ENCODE data around the gene NCOA7.
"Not testable (repeated sequence)": the region's sequence is repeated elsewhere in the genome, so short reads cannot be mapped to it uniquely, and the experiment has no call there.

Gene NCOA7

GRCh38 chr6:125884634-125885371 lies 94.0 kb downstream of the NCOA7 start:
- DNase-seq, result no peak

- DNase-seq, result peak; percentile 58 to 60
These were observed 95.3 kb downstream of the NCOA7 start for GRCh38 chr6:125886021-125886420.

GRCh38 chr6:125886914-125887313 lies 96.2 kb downstream of the NCOA7 start:
- DNase-seq, result no peak

- no peak for DNase-seq
These were observed 96.6 kb downstream of the NCOA7 start for GRCh38 chr6:125887372-125887771.

GRCh38 chr6:125888989-125889656 lies 98.4 kb downstream of the NCOA7 start:
- DNase-seq, result peak; percentile 60 to 63

- DNase-seq, result no peak
These were observed 109.0 kb downstream of the NCOA7 start for GRCh38 chr6:125899726-125900182.

GRCh38 chr6:125904871-125905270 lies 114.1 kb downstream of the NCOA7 start:
- DNase-seq, result no peak

GRCh38 chr6:125906158-125906998 lies 115.6 kb downstream of the NCOA7 start:
- peak; percentile 41 to 59 for DNase-seq

- no peak for DNase-seq
These were observed 119.8 kb downstream of the NCOA7 start for GRCh38 chr6:125910527-125910926.

GRCh38 chr6:125911051-125911451 lies 120.3 kb downstream of the NCOA7 start:
- peak; percentile 76 to 81 for DNase-seq

- DNase-seq, result not testable (repeated sequence)
These were observed 121.7 kb downstream of the NCOA7 start for GRCh38 chr6:125912430-125912829.

- no peak for DNase-seq
These were observed 122.4 kb downstream of the NCOA7 start for GRCh38 chr6:125913145-125913544.

GRCh38 chr6:125913864-125914351 lies 123.1 kb downstream of the NCOA7 start:
- DNase-seq, result no peak

GRCh38 chr6:125918230-125918629 lies 127.5 kb downstream of the NCOA7 start:
- no peak for DNase-seq

GRCh38 chr6:125918681-125919566 lies 128.2 kb downstream of the NCOA7 start:
- DNase-seq, result peak; percentile 99

GRCh38 chr6:125919618-125920017 lies 128.9 kb downstream of the NCOA7 start:
- DNase-seq, result no peak

GRCh38 chr6:125922322-125922860 lies 131.6 kb downstream of the NCOA7 start:
- no peak for DNase-seq

GRCh38 chr6:125923366-125923877 lies 132.7 kb downstream of the NCOA7 start:
- DNase-seq, result no peak

GRCh38 chr6:125924169-125924568 lies 133.4 kb downstream of the NCOA7 start:
- DNase-seq, result peak; percentile 81 to 87

- no peak for DNase-seq
These were observed 134.1 kb downstream of the NCOA7 start for GRCh38 chr6:125924697-125925358.

- no peak for DNase-seq
These were observed 136.0 kb downstream of the NCOA7 start for GRCh38 chr6:125926711-125927110.
